Gastroesophageal sphincter (tissue), 4 donors: ENCODE results near the gene AMPD1. TPM values are rescaled to one million over a fixed set of nuclear protein-coding genes. Genes with fewer than 3 reads are reported as not detected.

Experiments used
- ATAC-seq: fragments of 150-250 bp; one replicate; pipeline ENCODE4 v1.9.1; 2016; ENCODE audit warnings: mild to moderate bottlenecking, moderate library complexity
- H3K27ac ChIP-seq, 4 donors: fragments of 200-600 bp; sonication (generic) in 3 of 4; 1 replicate in 3 of 4; 2 replicates in 1 of 4; pipeline ENCODE4 v1.5.1; 2016 to 2019
- H3K27me3 ChIP-seq: fragments of 200-600 bp; sonication (generic); one replicate; pipeline ENCODE4 v1.5.1; 2019
- H3K36me3 ChIP-seq, 2 donors: fragments of 200-600 bp; sonication (generic); one replicate each; pipeline ENCODE4 v1.5.1; 2019; ENCODE audit warnings: control low read depth in 1 of 2
- H3K4me1 ChIP-seq, 3 donors: fragments of 200-600 bp; sonication (generic); 1 replicate in 2 of 3; 2 replicates in 1 of 3; pipeline ENCODE4 v1.5.1; 2016 to 2019; ENCODE audit warnings: control low read depth in 2 of 3
- H3K4me3 ChIP-seq, 2 donors: fragments of 200-600 bp; sonication (generic); one replicate each; pipeline ENCODE4 v1.5.1; 2019; ENCODE audit warnings: mild to moderate bottlenecking in 1 of 2, moderate library complexity in 1 of 2
- H3K9me3 ChIP-seq, 3 donors: fragments of 200-600 bp; sonication (generic); one replicate each; pipeline ENCODE4 v1.5.1; 2017 to 2019; ENCODE audit warnings: control low read depth in 2 of 3
- CTCF ChIP-seq, 4 experiments: fragments of 200-600 bp in 2 of 4; fragments of 450-650 bp in 2 of 4; sonication (generic) in 1 of 4; IDR thresholded peaks; one replicate each; pipeline ENCODE4 v1.5.1; 2017 to 2019; ENCODE audit warnings: antibody characterized with exemption in 4 of 4, mild to moderate bottlenecking in 2 of 4, moderate library complexity in 2 of 4
- EP300 ChIP-seq: sonication (generic); formaldehyde crosslinking; IDR thresholded peaks from one replicate; pipeline ENCODE4 v1.6.1; 2017; ENCODE audit warnings: antibody characterized with exemption, mild to moderate bottlenecking
- POLR2A ChIP-seq, 2 donors: fragments of 450-650 bp; IDR thresholded peaks; one replicate each; pipeline ENCODE4 v1.6.1; 2017; ENCODE audit warnings: antibody characterized with exemption in 2 of 2, mild to moderate bottlenecking in 2 of 2, moderate library complexity in 1 of 2
- POLR2AphosphoS5 ChIP-seq: sonication (generic); formaldehyde crosslinking; IDR thresholded peaks from one replicate; pipeline ENCODE4 v1.6.1; 2017; ENCODE audit warnings: antibody characterized with exemption
- WGBS, 2 donors: methylation state at CpG; one replicate each; pipeline ENCODE4 v1.1.5; 2018; ENCODE audit warnings: low coverage in 1 of 2; 5-methylcytosine and 5-hydroxymethylcytosine counted together
- total RNA-seq, 4 donors: library from RNA; depleted of rRNA; stranded (reverse); fragments of >200 nt; gene quantifications; one replicate each; pipeline ENCODE4 v1.1.0, GENCODE V29; 2016

The AMPD1 gene
- total RNA-seq, 4 donors from 2014 or later: not detected

GRCh38 chr1:114723457-114723856 lies 28.1 kb upstream of the AMPD1 start:
- Histone ChIP-seq H3K36me3 (peaks cover 33 to 100% of the 10 kb centered on the region in 2 donors), H3K9me3 (no peaks in the 10 kb centered on the region), H3K4me3 (no peak overlapping the region), H3K27me3 (no peaks in the 10 kb centered on the region), H3K4me1 (peaks cover 0 to 22% (median 0%) of the 10 kb centered on the region in 3 donors), H3K27ac (no peak overlapping the region)
- TF ChIP-seq CTCF (IDR thresholded peaks at IDR 0.05) (no peak), POLR2A (IDR thresholded peaks at IDR 0.05) (no peak), POLR2AphosphoS5 (no peak), EP300 (no peak)
- no peak for ATAC-seq
- 0 to 13% methylated on average over 1 of the region's 1 CpG for WGBS, 2 donors

GRCh38 chr1:114720492-114720891 lies 25.1 kb upstream of the AMPD1 start:
- Histone ChIP-seq H3K27me3 (no peaks in the 10 kb centered on the region), H3K36me3 (peaks cover 37 to 82% of the 10 kb centered on the region in 2 donors)
- WGBS, 2 donors: 93 to 100% methylated on average over 2 to 4 of the region's 4 CpGs

GRCh38 chr1:114719424-114719787 lies 24.1 kb upstream of the AMPD1 start:
- no peak for ATAC-seq
- WGBS, 2 donors: 92 to 97% methylated on average over 3 of the region's 3 CpGs
- H3K9me3 ChIP-seq: no peaks in the 10 kb centered on the region
- peaks cover 7 to 35% (median 7%) of the 10 kb centered on the region in 3 donors for H3K4me1 ChIP-seq
- H3K36me3 ChIP-seq: peaks cover 28 to 73% of the 10 kb centered on the region in 2 donors
- H3K27ac ChIP-seq: no peak overlapping the region
- no peaks in the 10 kb centered on the region for H3K27me3 ChIP-seq
- TF ChIP-seq POLR2AphosphoS5 (no peak), EP300 (no peak), CTCF (IDR thresholded peaks at IDR 0.05) (no peak), POLR2A (IDR thresholded peaks at IDR 0.05) (no peak)
- H3K4me3 ChIP-seq: no peak overlapping the region

More at GRCh38 chr1:114720492-114720891, 25.1 kb upstream of the AMPD1 start:
- TF ChIP-seq EP300: no peak
- no peak for TF ChIP-seq POLR2A (IDR thresholded peaks at IDR 0.05)
- TF ChIP-seq POLR2AphosphoS5: no peak
- no peak for TF ChIP-seq CTCF (IDR thresholded peaks at IDR 0.05)
- Histone ChIP-seq H3K27ac (no peak overlapping the region), H3K9me3 (no peaks in the 10 kb centered on the region), H3K4me3 (no peak overlapping the region), H3K4me1 (peaks cover 2 to 31% (median 4%) of the 10 kb centered on the region in 3 donors)
- no peak for ATAC-seq

- H3K4me1 ChIP-seq: peaks cover 7 to 35% (median 7%) of the 10 kb centered on the region in 3 donors
- H3K9me3 ChIP-seq: no peaks in the 10 kb centered on the region
- H3K36me3 ChIP-seq: peaks cover 25 to 71% of the 10 kb centered on the region in 2 donors
- no peaks in the 10 kb centered on the region for H3K27me3 ChIP-seq
- TF ChIP-seq EP300: no peak
- no peak for TF ChIP-seq POLR2AphosphoS5
- no peak for TF ChIP-seq CTCF (IDR thresholded peaks at IDR 0.05)
- TF ChIP-seq POLR2A (IDR thresholded peaks at IDR 0.05): no peak
- no peak for ATAC-seq
- H3K4me3 ChIP-seq: no peak overlapping the region
- H3K27ac ChIP-seq: no peak overlapping the region
- 79 to 91% methylated on average over 4 to 8 of the region's 11 CpGs for WGBS, 2 donors
Observed at GRCh38 chr1:114718661-114719423, 23.5 kb upstream of the AMPD1 start.
